ENCODE measurements around the gene ADAMTS17.

DNA sequence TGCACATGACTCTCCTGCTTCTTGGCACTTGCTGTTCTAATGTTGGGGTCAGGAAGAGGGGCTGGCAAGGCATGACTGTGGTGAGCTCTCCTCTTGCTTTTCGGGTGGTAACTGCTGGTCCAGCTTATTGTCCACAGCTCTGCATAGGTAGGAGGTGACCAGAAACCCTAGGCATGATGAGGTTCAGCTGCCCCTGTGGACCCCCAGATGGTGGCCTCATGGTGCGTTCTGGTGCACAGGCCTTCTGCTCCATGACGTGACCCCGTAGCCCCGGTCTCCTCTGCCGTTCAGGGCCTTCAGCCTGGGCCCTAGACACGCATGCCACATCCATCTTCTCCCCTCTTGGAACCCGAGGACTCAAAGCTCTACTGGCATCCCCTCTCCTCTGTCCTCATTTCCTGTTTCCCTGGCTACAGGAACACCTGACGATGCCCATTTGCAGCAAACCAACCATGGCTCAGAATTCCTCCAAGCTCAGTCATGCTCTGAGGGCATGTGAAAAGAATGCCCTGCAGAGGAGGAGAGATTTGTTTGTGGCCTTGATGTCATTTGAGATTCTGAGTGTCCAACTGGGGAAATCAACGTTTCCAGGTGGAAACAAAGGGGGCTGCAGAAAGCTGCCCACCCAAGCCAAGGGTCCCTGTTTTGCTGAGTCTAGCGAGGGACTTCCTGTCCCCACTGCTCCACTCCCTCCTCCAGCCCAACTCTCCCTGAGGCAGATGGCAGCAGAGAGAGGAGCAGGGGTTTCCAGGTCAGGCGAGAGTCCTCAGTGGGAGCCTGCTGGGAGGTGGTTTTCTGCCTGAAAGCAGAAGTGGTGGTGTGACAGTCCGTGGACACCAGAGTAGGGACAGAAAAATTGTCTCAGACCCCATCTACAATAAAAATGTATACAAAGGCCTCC lies 409.8 kb downstream of the ADAMTS17 start:
- TF ChIP-seq POLR2A (IDR thresholded peaks at IDR 0.05): no peak
- TF ChIP-seq, protein P1, sequence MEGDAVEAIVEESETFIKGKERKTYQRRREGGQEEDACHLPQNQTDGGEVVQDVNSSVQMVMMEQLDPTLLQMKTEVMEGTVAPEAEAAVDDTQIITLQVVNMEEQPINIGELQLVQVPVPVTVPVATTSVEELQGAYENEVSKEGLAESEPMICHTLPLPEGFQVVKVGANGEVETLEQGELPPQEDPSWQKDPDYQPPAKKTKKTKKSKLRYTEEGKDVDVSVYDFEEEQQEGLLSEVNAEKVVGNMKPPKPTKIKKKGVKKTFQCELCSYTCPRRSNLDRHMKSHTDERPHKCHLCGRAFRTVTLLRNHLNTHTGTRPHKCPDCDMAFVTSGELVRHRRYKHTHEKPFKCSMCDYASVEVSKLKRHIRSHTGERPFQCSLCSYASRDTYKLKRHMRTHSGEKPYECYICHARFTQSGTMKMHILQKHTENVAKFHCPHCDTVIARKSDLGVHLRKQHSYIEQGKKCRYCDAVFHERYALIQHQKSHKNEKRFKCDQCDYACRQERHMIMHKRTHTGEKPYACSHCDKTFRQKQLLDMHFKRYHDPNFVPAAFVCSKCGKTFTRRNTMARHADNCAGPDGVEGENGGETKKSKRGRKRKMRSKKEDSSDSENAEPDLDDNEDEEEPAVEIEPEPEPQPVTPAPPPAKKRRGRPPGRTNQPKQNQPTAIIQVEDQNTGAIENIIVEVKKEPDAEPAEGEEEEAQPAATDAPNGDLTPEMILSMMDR (IDR thresholded peaks at IDR 0.05): no peak

All from heart left ventricle (tissue), 13 donors.